GM21528 (cell line): ENCODE results near the gene SIX1.

Experiments used
- ATAC-seq: cut with Tn5 transposase; IDR thresholded peaks from one replicate; pipeline ENCODE4 v1.9.1; 2021; ENCODE audit warnings: mild to moderate bottlenecking, moderate library complexity; ENCODE audit not compliant: unreplicated experiment, low FRiP score

SIX1 gene

GRCh38 chr14:60655898-60656685 lies 6.8 kb upstream of the SIX1 start:
- ATAC-seq, result no peak

GRCh38 chr14:60655119-60655897 lies 6.0 kb upstream of the SIX1 start:
- no peak for ATAC-seq

- ATAC-seq, result no peak
Measured at GRCh38 chr14:60654334-60654821, 5.1 kb upstream of the SIX1 start.

GRCh38 chr14:60653701-60654161 lies 4.5 kb upstream of the SIX1 start:
- ATAC-seq, result no peak

- no peak for ATAC-seq
Measured at GRCh38 chr14:60652674-60653651, 3.7 kb upstream of the SIX1 start.

GRCh38 chr14:60651796-60652673 lies 2.8 kb upstream of the SIX1 start:
- no peak for ATAC-seq

GRCh38 chr14:60651086-60651795 lies 2.0 kb upstream of the SIX1 start:
- ATAC-seq, result no peak

- no peak for ATAC-seq
Measured at GRCh38 chr14:60650373-60650961, 1.2 kb upstream of the SIX1 start.

GRCh38 chr14:60649875-60650372 lies 647 bp upstream of the SIX1 start:
- ATAC-seq, result no peak

GRCh38 chr14:60648249-60648933 lies 886 bp downstream of the SIX1 start:
- no peak for ATAC-seq

- no peak for ATAC-seq
Measured at GRCh38 chr14:60647837-60648248, 1.4 kb downstream of the SIX1 start.

- no peak for ATAC-seq
Measured at GRCh38 chr14:60647081-60647836, 2.0 kb downstream of the SIX1 start.

GRCh38 chr14:60646226-60646818 lies 3.0 kb downstream of the SIX1 start:
- ATAC-seq, result no peak

GRCh38 chr14:60645126-60645741 lies 4.0 kb downstream of the SIX1 start:
- no peak for ATAC-seq

- no peak for ATAC-seq
Measured at GRCh38 chr14:60644666-60645065, 4.6 kb downstream of the SIX1 start.
